HG02588 (cell line): ENCODE results near the gene ANKRD17.

Experiments used
- ATAC-seq: cut with Tn5 transposase; IDR thresholded peaks from one replicate; pipeline ENCODE4 v1.9.1; 2021; ENCODE audit warnings: mild to moderate bottlenecking, moderate library complexity; ENCODE audit not compliant: unreplicated experiment

The ANKRD17 gene

DNA sequence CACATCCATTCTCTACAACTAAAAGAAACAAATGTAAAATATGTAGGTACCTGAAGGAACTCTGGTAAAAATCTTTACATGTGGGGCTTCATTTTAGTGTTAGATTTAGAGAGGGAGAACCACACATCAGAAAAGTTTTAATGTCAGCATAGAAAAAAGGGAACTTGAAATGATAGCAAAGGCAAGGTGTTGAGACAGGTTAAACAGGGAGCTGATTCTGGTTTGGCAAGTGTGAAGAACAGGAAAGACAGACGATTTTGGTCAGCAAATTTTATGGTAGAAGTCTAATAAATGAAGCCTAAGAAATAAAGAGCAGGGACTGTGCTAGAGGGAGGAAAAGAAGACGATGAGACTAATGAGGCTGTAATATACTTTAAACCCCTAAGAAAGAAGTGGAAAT is 121.5 kb downstream of the ANKRD17 start:
- ATAC-seq: no peak

DNA sequence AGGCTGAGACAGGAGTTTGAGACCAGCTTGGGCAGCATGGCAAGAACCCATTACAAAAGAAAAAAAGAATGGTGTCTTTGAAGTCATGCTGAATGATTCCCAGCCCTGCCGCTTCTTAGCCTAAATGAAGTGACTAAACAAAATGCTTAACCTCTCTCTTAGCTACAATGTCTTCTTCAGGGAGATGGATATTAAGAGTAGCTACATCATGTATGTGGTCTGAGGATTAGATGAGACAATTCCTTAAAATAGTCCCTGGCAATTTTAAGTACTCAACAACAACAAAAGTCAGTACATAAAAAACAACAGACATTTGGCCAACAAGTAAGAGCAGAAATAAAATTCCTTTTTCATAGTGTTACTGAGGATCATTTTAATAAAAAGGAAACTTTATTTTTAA is 124.8 kb downstream of the ANKRD17 start:
- no peak for ATAC-seq

DNA sequence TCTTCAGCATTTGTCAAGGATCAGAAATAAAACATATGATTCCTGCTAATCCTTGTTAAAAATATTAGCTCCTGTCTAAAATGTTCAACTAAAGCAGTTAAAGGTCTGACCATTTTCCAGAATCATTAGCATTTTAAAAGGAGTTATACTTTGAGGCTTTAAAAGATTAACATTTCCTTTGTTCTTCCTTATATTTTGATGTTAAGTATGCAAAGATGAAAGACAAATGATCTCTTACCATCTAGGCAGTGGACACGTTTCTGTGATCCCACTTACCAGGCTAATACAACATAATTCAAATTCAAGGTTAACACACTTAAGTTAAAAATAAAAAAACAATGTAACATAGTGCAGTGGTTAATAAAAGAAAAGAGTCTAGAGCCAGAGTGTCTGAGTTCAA is 127.3 kb downstream of the ANKRD17 start:
- ATAC-seq: no peak

DNA sequence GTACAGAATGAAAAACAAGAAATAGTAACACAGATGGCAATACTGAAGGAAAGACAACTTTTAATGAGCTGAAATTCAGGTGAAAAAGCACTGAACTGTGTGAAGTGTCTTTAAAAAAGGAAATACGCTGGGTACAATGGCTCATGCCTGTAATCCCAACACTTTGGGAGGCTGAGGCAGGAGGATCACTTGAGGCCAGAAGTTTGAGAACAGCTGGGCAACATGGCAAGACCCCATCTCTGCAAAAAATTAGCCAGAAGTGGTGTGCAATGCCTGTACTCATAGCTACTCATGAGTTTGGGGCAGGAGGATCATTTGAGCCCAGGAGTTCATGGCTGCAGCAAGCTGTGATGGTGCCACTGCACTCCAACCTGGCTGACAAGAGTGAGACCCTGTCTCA is 129.3 kb downstream of the ANKRD17 start:
- no peak for ATAC-seq

DNA sequence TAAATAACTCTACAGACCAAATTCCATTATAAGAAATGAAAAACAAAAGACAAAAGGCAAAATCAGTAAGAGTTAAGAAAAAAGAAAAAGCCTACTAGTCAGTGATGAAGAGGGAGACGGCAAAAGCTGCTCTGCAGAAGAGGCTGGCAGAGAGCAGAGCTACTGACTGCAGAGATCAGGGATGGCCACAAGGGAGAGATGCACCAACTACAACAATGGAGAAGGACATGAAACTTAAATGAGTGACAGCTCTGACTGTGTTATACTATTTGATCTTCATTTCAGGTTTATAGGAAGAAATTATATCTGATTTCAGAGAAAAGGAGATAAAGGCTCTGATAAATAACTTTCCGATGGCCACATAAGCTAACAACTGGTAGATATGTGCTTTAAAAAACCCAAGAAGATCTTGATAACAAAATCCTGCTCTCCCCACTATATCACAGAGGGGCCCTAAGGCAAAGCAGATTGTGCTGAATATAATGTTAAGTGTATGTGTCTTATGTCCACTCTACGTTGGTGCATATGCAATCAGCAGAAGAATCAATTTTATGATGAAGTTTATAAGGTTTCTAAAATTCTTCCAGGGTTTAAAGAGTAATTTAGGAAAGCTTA is 130.7 kb downstream of the ANKRD17 start:
- ATAC-seq: no peak

DNA sequence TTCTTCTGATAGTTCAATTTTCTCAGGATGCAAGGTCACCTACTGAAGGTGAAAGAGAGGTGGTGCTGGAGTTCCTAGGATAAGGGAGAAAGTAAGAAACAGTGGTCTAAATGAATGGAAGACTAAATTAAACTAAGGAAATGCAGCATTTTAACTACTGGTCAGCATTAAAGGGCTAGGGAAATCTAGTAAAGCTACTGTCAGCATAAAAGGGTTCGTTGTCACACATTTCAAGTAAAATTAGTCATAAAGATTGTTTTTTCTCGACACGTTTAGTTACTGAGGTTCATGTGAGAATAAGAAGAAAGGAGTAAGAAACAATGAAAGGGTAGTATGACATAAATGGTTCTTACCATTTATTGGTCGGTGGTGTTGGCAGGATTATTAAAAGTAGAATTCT is 149.1 kb downstream of the ANKRD17 start:
- ATAC-seq: no peak

DNA sequence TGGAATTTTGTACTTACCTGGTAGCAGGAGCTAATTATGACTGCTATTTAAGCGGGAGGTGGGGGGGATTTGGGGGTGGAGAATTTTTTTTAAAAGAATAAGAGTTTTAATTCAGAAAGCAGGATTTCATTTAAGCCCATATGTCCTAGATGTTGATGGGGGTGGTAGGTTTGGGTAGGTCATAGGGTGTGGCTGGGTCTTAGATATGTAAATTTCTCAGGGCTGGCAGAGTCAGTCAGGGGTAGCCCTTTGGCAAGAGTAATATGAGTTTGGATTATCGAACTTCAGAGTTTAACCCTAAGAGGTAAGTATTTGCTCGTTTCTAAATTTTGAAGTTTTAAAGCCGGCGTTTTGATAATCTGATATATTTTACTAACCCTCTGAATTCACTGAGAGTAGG is 153.9 kb downstream of the ANKRD17 start:
- no peak for ATAC-seq

DNA sequence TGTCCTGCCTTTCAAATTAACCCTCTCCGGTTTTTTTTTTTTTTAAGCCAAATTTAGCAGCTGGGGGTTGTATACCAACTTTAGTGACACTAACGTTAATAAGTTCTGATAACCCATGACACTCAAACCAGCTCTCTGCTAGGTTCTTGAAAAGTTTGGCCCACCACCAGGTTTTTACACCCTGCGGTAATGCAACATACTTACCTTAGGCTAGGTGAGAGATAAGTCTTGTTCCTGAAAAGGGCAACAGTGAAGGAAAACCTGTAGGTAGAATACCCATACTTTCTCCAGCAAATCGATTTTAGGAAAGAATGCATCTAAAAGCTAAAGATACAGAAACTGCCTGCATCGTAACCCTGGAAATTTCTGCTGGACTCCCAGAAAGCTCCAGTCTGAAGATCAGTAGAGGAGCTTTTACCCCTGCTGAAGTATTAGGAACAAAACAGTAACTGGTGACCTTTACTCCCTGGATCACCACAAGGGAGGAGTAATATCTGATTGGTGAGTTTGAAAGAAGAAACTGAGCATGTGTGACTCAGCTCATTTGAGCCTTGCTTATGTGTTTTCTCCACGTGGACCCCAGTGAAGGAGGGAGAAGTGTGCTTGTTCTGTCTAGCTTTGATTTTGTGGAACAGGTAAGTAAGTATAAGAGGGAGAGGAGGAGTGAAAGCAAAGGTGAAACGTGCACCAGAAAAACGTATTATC is 154.6 kb downstream of the ANKRD17 start:
- no peak for ATAC-seq

DNA sequence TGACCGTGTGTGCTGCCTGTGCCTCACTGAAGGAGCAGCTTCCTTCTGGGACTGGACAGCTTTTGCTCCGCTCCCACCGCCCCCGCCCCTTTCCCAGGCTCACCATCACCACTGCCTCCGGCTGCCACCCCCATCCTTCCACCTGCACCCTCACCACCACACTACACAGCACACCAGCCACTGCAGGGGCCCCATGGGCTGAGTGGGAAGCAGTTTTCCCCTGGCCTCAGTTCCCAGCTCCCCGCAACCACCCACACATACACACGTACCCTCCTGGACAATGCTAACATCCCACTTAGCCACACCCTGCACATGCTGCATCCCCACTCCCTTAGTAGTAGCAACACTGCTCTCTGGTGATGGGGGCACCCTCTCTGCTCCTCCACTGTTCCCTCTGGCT is 159.5 kb downstream of the ANKRD17 start:
- ATAC-seq: no peak

DNA sequence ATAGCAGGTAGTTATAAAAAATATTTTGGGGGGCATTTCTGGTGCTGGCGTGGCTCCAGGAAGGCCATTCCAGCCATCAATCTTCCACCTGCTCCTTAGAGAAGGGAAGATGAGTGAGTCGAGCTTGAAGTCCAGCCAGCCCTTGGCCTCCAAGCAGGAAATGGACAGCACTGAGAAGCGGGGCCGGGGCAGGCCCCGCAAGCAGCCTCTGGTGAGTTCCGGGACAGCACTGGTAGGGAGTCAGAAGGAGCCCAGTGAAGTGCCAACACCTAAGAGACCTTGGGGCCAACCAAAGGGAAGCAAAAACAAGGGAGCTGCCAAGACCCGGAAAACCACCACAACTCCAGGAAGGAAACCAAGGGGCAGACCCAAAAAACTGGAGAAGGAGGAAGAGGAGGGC is 159.9 kb downstream of the ANKRD17 start:
- no peak for ATAC-seq

DNA sequence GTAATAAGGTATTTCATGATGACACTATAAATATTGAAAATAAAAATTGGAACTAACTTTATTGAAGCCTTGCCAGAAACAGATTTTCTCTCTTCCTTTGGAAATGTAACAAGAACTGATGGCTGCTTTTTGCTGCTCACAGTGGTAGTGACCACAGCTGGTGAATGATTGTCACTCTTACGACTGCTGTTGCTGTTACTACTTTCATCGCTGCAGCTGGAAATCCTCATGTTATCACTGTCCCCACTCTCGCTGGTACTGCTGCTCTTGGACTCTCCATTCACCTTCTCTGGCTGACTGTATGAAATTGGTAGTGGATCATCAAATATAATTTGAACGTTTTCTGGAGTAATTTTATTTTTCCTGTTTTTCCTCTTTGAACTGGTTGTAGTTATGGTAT is 160.6 kb downstream of the ANKRD17 start:
- no peak for ATAC-seq

DNA sequence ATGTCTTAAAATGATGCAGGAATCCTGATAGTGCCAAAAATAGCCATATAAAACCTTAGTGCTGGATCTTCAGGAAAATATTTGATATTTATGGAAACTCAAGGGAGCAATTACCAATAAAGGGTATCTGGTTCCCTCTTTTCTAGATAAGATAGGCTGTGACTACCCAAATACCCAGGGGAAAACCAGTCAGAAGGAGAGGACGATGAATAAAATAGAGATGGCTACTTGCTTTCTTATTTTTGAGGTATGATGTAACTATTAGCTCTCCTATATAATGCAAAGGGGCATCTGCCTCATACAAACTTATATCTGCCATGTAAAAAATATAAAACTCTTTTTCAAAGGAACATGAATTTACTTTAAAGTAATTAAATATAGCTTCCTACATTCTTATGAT is 165.7 kb downstream of the ANKRD17 start:
- no peak for ATAC-seq

DNA sequence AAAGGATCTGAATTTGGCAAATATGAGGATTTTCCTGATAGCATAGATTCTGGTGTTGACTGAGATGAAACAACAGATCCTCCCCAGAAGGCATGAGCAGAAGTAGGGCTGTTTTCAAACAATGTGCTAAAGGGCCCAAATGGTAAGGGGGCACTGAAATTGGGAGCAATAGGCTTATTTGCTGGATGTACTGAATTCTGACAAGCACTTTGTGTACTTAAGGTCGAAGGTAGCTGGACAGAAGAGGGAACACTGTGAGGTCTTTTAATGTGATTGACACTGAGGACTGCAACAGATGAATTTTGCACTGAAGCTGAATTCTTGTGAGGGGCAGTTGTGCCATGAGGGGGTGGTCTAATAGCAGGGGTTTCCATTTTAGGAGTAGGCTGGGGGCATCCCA is 167.9 kb downstream of the ANKRD17 start:
- ATAC-seq: no peak

DNA sequence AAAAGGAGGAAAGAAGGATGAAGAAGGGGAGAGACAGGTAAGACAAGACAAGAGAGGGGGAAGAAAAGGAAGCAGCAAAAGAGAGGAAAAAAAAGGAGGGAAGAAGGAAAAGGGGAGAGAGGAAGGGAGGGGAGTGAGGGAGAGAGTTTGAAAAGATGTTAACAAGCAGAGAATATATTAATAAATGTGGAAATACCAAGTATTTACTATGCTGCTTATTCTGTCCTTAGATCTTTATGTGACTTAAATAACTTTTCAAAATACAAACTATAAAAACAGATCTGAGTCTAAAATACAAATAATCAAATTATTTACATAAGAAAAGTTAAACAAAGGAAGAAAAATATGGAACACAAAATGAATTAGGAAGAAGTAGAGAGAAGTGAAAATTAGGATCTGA is 170.7 kb downstream of the ANKRD17 start:
- ATAC-seq: no peak

DNA sequence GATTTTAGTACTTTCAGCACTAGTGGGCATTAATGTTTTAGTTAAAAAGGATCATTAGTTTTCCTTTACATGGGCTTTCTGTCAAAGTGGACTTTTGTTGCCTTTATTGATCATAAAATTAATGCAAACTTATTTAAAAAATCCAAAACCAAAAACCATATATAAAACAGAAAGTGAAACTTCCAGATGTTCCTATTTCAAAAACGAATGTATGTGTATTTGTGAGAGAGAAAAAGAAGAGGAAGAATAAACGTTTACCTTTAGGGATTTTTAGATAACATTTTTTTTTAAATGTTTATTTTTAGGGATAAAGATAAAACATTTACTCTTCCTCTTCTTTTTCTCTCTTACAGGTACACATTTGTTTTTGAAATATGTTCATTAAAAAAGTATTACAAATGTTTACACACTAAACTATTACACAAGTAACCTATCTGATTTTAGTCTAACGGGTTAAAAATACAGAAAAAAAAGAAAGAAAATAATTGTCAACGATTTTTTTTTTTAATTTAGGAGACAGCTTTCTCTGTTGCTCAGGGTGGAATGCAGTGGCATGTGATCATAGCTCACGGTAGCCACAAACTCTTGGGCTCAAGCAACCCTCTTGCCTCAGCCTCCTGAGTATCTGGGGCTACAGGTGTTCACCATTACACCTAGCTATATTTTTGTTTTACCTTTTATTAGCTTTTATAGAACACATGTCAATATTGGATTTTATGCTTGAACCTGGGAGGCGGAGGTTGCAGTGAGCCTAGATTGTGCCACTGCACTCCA is 172.3 kb downstream of the ANKRD17 start:
- no peak for ATAC-seq

DNA sequence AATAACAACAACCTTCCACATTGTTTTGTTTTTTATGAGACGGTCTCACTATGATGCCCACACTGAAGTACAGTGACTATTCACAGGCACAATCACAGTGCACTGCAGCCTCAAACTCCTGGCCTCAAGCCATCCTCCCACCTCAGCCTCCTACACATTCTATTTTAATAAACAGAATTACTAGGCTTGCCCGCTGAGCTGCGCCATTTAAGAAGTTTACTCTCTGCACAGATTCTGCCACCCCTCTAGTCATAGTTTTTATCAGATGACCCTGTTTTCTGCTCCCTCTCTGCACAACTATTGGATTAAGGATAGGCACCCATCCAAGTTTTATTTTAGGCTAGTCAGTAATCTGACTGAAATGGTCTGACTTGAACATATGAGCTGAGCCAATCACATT is 177.8 kb downstream of the ANKRD17 start:
- no peak for ATAC-seq

DNA sequence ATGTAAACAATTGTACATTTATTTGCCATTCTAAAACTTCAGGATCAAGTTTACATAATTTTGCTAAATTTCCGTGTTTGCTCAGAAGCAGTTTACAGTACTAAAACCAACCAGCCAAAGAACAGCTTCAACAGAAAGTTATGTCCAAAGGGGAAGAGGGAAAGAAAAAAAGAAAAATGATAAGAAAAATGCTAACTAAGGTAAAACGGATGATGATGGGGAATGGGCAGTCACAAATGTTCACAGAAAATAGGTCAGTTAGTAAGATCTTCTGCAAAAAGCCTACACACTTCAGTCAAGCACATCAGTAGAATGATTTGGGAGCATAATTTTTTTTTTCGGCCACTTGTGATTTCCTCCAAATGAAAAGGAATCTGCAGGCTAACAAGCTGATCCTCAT is 182.8 kb downstream of the ANKRD17 start:
- ATAC-seq: no peak

DNA sequence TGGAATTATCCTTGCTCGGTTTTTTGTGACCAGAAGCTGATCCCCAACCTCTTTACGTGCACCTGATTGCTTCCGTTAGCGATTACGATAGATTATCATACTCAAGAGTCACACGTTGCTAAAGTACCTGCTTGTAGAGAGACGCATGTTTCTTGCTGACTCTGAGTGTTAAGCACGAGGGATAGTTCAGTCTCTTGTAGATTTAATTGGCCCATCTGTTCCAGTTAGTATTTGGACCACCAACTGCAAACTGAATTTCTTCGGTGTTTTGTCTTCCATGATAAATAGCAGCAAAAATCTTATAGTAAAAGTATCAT is 188.6 kb downstream of the ANKRD17 start:
- peak; percentile 13 for ATAC-seq

DNA sequence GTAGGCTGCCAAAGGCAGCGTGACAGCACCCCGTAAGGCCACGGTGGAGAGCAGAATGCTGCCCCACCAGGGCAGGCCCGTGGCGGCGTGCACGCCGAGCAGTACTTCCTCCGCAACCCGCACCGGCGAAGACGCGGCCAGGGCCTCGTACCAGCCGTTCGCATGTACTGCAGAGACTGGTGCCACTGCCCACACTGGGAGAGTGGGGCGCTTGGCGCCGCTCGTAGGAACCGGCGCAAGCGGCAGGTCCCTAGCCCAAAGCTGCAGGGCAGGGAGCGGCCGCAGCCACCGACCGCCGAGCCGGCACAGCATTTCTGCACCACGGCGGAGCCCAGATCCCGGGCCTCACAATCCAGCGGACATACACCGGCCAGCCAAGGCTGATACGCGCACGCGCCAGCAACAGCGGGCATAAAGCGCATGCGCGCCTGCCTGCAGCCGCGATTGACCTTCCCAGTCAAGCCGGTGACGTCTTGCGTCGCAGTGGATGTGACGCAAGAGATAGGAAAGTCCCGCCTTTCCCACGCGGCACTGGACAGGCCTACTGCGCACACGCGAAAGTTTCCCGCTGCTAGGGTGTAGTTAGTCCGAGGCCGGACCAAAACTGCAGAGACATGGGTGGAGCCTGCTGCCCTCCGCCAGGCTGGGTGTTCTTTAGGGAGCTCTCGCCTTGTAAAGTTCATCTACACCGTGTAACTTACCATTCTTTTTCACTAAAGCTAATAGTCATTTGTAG is 189.1 kb downstream of the ANKRD17 start, which contains the start of gene COX18:
TSS of gene COX18 (minus strand) at position 379 of the 736 bp plus-strand sequence. CDS start at position 312, 67 bp downstream.
- peak; percentile 87 for ATAC-seq

DNA sequence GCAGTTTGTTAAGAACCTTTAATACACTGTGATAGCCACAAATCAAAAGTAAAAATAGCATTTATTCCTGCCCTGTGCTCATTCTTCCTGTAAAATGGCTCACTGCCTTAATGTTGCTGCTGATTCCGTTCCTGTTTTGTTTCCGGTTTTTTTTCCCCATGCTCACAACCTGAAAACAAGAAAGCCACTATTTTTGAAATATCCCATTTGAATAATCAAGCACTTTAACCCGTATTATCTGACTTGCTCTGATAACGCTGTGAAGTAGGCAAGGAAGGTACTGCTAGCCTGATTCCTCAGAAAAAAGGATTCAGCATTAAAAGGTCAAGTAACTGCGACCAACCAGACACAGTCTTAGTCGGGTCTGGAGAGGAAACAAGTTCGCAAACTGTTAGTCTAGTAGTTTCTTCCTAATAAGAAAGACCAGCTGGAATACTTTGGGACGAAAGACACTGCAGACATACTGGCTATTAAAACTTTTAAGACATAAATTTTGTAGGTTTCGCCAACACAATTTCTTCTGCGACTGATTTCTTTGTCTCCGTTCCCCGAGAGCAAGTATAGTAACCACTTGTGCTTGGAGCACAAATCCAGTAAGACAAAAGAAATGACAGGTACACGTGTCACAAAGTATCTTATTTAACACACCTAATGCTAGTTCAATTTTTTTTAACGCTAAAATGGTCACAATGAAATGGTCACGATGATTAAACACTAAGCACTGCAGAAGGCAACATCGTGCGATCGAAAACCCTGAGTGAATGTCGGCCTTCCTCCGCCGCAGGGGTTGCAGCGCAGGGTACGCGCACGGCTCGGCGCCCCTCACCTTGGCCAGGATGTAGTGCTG is 189.9 kb downstream of the ANKRD17 start:
- ATAC-seq: peak; percentile 1

DNA sequence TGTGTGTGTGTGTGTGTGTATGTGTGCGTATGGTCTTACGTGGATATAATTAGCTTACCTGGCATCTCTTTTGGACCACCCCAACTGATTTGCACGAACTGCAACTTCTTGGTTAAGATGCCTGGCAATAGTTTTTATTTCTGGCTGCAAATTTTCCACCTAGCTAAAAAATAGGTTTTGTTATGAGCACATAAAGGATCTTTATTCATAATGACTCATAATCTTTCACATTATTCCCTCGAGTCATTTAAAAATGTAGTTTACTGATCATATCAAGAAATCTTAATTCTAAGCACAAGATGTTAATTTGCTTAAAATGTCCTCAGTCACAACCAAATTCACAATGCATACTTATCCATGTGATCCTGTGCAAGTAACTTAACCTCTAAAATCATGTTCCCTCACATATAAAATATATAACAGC is 190.6 kb downstream of the ANKRD17 start:
- ATAC-seq: no peak
